SK-N-SH (cell line): Measurements from ENCODE around the gene PDXDC1. TPM values are rescaled to one million over a fixed set of nuclear protein-coding genes. Genes with fewer than 3 reads are reported as not detected.

Experiments used
- CTCF ChIA-PET: fragments of 300-600, 350-600 bp; formaldehyde crosslinking; extraction: SDS; loops from one replicate; lab custom pipeline; 2021; lab: Yijun Ruan, JAX
- POLR2A ChIA-PET: fragments of 350-600 bp; sonication (Branson Sonifier 250); formaldehyde crosslinking; extraction: SDS; loops from one replicate; lab custom pipeline; 2020; ENCODE audit warnings: antibody characterized with exemption, inconsistent platforms; lab: Yijun Ruan, JAX
- DNase-seq: peaks from one replicate; pipeline ENCODE4 v3.0.0; 2012
- H2AFZ ChIP-seq: fragments of 200-600 bp; sonication (generic); 2 replicates; pipeline ENCODE4 v1.8.1; 2016; ENCODE audit warnings: antibody characterized with exemption, mild to moderate bottlenecking, low read depth
- H3F3A ChIP-seq: fragments of 200-600 bp; sonication (generic); replicated peaks from 2 replicates; pipeline ENCODE3; 2016; ENCODE audit warnings: antibody characterized with exemption, mild to moderate bottlenecking; ENCODE audit not compliant: insufficient read depth
- H3K27ac ChIP-seq, 2 experiments: fragments of 200-500 bp in 1 of 2; fragments of 200-600 bp in 1 of 2; sonication (Bioruptor generic) in 1 of 2; sonication (generic), shearing (Covaris generic) in 1 of 2; 2 replicates each; pipeline versions ENCODE4 v1.5.1 to v1.6.1; 2014 to 2016; ENCODE audit warnings: low read depth in 2 of 2, inconsistent platforms in 1 of 2, low read length in 1 of 2, mild to moderate bottlenecking in 1 of 2, mixed read lengths in 1 of 2
- H3K27me3 ChIP-seq: fragments of 200-600 bp; sonication (generic), shearing (Covaris generic); 2 replicates; pipeline ENCODE4 v1.6.1; 2016; ENCODE audit warnings: mixed run types; ENCODE audit not compliant: insufficient read depth
- H3K36me3 ChIP-seq, 2 experiments: fragments of 200-500 bp in 1 of 2; fragments of 200-600 bp in 1 of 2; sonication (Bioruptor generic) in 1 of 2; sonication (generic) in 1 of 2; replicated peaks in 1 of 2; 2 replicates each; pipeline versions ENCODE3 to v1.5.1; 2014 to 2016; ENCODE audit warnings: low read length in 1 of 2, mild to moderate bottlenecking in 1 of 2; ENCODE audit not compliant: insufficient read depth in 2 of 2, control insufficient read depth in 1 of 2
- H3K4me1 ChIP-seq, 2 experiments: fragments of 200-500 bp in 1 of 2; fragments of 200-600 bp in 1 of 2; sonication (Bioruptor generic) in 1 of 2; sonication (generic), shearing (Covaris generic) in 1 of 2; 2 replicates each; pipeline versions ENCODE4 v1.5.1 to v1.6.1; 2014 to 2016; ENCODE audit warnings: low read depth in 1 of 2, low read length in 1 of 2, mixed run types in 1 of 2; ENCODE audit not compliant: insufficient read depth in 2 of 2, control insufficient read depth in 1 of 2
- H3K4me2 ChIP-seq: fragments of 200-600 bp; sonication (generic), shearing (Covaris generic); 2 replicates; pipeline ENCODE4 v1.6.1; 2017; ENCODE audit warnings: mixed run types
- H3K4me3 ChIP-seq, 2 experiments: fragments of 200-500 bp in 1 of 2; fragments of 200-600 bp in 1 of 2; sonication (Bioruptor generic) in 1 of 2; sonication (generic), shearing (Covaris generic) in 1 of 2; 2 replicates each; pipeline versions ENCODE4 v1.5.1 to v1.8.1; 2014 to 2016; ENCODE audit warnings: low read depth in 2 of 2, inconsistent platforms in 1 of 2, low read length in 1 of 2, mild to moderate bottlenecking in 1 of 2, mixed read lengths in 1 of 2, moderate library complexity in 1 of 2
- H3K79me2 ChIP-seq: fragments of 200-600 bp; sonication (generic); 2 replicates; pipeline ENCODE4 v1.8.1; 2017; ENCODE audit warnings: mild to moderate bottlenecking; ENCODE audit not compliant: insufficient read depth
- H3K9ac ChIP-seq: fragments of 200-600 bp; sonication (generic); 2 replicates; pipeline ENCODE4 v1.6.1; 2017; ENCODE audit warnings: mixed run types
- H3K9me2 ChIP-seq: fragments of 200-600 bp; sonication (generic); 2 replicates; pipeline ENCODE4 v1.6.1; 2017; ENCODE audit warnings: mixed run types
- H3K9me3 ChIP-seq: fragments of 200-600 bp; sonication (generic); 2 replicates; pipeline ENCODE4 v1.6.1; 2017; ENCODE audit warnings: mixed run types, mild to moderate bottlenecking, moderate library complexity
- H4K20me1 ChIP-seq: fragments of 200-600 bp; sonication (generic); 2 replicates; pipeline ENCODE4 v1.6.1; 2017; ENCODE audit warnings: mild to moderate bottlenecking, mixed run types; ENCODE audit not compliant: insufficient read depth
- FOXM1 ChIP-seq: IDR thresholded peaks from 2 replicates; pipeline ENCODE4 v1.4.0; 2012; ENCODE audit warnings: low read depth, mild to moderate bottlenecking
- GATA2 ChIP-seq: sonication (generic); formaldehyde crosslinking; IDR thresholded peaks from 2 replicates; pipeline ENCODE4 v1.5.0; 2020; ENCODE audit warnings: mild to moderate bottlenecking, missing genetic modification reagents
- NFIC ChIP-seq: IDR thresholded peaks from 2 replicates; pipeline ENCODE4 v1.4.0; 2012; ENCODE audit warnings: borderline replicate concordance
- POLR2AphosphoS5 ChIP-seq: IDR thresholded peaks from 2 replicates; pipeline ENCODE4 v1.6.1; 2012; ENCODE audit warnings: low read depth, low read length
- RCOR1 ChIP-seq: fragments of 150-350 bp; IDR thresholded peaks from 2 replicates; pipeline ENCODE4 v1.6.1; 2017; ENCODE audit warnings: antibody characterized with exemption, low read length
- RXRA ChIP-seq: IDR thresholded peaks from 2 replicates; pipeline ENCODE4 v1.4.0; 2012; ENCODE audit warnings: low read depth, mild to moderate bottlenecking, borderline replicate concordance
- TCF12 ChIP-seq: IDR thresholded peaks from 2 replicates; pipeline ENCODE4 v1.4.0; 2012
- WGBS: methylation state at CpG from one replicate; pipeline ENCODE4 v1.1.6; 2017; ENCODE audit warnings: low lambda C conversion rate; 5-methylcytosine and 5-hydroxymethylcytosine counted together
- polyA plus RNA-seq, 3 experiments: library from polyadenylated mRNA; depleted of rRNA; stranded (reverse); fragments of >200 nt; gene quantifications; 2 replicates each; pipeline ENCODE4 v1.2.3, GENCODE V29; 2012
- TF ChIP-seq, protein P1 (sequence below): IDR thresholded peaks from 2 replicates; pipeline ENCODE4 v1.4.0; 2012; ENCODE audit warnings: low read depth, borderline replicate concordance
- TF ChIP-seq, protein P2 (sequence below): IDR thresholded peaks from 2 replicates; pipeline ENCODE4 v1.4.0; 2012; ENCODE audit warnings: low read depth

Gene PDXDC1
- polyA plus RNA-seq, 1 of the 3 experiments (the other 2 are of a cell fraction), result 37.4 TPM

DNA sequence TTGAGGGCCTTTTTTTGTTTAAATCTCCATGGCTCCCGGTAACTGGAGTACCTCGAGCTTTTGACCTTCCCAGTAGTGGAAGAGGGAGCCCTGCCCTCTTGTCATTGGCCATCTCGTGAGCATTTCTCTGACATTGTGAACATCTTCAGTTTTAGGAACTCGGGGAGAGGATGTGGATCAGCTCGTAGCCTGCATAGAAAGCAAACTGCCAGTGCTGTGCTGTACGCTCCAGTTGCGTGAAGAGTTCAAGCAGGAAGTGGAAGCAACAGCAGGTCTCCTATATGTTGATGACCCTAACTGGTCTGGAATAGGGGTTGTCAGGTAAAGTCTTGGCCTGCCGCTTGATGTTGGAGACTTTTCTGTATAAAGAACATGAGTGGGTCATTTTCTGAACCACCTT, 56.8 kb downstream of the PDXDC1 start:
- Histone ChIP-seq H4K20me1 (peaks cover 11% of the 10 kb centered on the region), H3F3A (peaks cover 4% of the 10 kb centered on the region), H3K27ac (no peak overlapping the region), H3K4me2 (no peak overlapping the region), H3K27me3 (no peaks in the 10 kb centered on the region), H3K4me1 (peaks cover 0 to 35% of the 10 kb centered on the region in 2 experiments; a peak in 2 of 4 replicates), H3K79me2 (peaks cover 21% of the 10 kb centered on the region), H3K9me2 (no peaks in the 10 kb centered on the region), H3K9me3 (no peaks in the 10 kb centered on the region), H3K36me3 (peaks cover 33 to 66% of the 10 kb centered on the region in 2 experiments), H2AFZ (no peak overlapping the region), H3K9ac (no peak overlapping the region), H3K4me3 (no peak overlapping the region)
- no peak for DNase-seq
- WGBS, result 96% methylated on average over 8 of the region's 8 CpGs
- POLR2A ChIA-PET, result no interaction called here
- TF ChIP-seq, protein P1, sequence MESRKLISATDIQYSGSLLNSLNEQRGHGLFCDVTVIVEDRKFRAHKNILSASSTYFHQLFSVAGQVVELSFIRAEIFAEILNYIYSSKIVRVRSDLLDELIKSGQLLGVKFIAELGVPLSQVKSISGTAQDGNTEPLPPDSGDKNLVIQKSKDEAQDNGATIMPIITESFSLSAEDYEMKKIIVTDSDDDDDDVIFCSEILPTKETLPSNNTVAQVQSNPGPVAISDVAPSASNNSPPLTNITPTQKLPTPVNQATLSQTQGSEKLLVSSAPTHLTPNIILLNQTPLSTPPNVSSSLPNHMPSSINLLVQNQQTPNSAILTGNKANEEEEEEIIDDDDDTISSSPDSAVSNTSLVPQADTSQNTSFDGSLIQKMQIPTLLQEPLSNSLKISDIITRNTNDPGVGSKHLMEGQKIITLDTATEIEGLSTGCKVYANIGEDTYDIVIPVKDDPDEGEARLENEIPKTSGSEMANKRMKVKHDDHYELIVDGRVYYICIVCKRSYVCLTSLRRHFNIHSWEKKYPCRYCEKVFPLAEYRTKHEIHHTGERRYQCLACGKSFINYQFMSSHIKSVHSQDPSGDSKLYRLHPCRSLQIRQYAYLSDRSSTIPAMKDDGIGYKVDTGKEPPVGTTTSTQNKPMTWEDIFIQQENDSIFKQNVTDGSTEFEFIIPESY, result no peak
- TF ChIP-seq FOXM1 (no peak), GATA2 (CRISPR knock-in tag) (no peak), RCOR1 (no peak), TCF12 (no peak), POLR2AphosphoS5 (no peak), RXRA (no peak)
- CTCF ChIA-PET, result interaction anchor here (1.1 kb wide), 1 partner anchor 31 kb away, joined by 3 read pairs; no protein-coding TSS in a partner anchor

DNA sequence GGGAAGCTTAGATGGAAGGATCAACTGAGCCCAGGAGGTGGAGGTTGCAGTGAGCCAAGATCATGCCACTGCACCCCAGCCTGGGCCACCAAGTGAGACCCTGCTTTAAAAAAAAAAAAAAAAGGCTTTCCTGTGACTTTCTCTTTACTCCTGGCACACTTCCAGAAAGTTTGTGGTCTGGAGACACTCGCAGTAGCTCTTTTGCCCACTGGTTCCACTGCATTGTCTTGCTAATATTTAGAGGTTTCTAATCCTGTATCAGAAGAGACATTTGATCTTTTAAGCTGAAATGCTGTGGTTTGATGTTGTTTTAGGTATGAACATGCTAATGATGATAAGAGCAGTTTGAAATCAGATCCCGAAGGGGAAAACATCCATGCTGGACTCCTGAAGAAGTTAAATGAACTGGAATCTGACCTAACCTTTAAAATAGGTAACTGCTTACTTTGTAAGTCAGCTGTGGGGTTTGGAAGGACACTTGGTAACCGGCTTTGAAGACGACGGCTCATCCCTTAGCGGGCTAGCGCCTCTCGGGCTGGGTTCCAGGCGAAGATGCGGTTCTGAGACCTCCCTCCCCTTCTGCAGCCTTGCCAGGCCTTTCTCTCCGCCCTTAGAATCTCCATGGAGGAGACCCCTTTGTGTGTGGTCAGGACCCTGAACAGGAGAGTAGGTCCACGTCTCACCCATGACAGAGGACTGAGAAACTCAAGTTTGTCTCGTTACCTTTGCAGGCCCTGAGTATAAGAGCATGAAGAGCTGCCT, 57.9 kb downstream of the PDXDC1 start:
- H3K4me3 ChIP-seq, result no peak overlapping the region
- TF ChIP-seq, protein P2, sequence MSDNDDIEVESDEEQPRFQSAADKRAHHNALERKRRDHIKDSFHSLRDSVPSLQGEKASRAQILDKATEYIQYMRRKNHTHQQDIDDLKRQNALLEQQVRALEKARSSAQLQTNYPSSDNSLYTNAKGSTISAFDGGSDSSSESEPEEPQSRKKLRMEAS, result no peak
- peak; percentile 69 for TF ChIP-seq NFIC
- peaks cover 1% of the 10 kb centered on the region for H3F3A ChIP-seq
- no peaks in the 10 kb centered on the region for H3K9me3 ChIP-seq
- no peaks in the 10 kb centered on the region for H3K27me3 ChIP-seq
- ChIA-PET POLR2A (no interaction called here), CTCF (interaction anchor here (1.1 to 1.6 kb wide), 3 partner anchors 12 to 30 kb away, joined by 3 to 6 read pairs (median 5); no protein-coding TSS in a partner anchor)
- 80% methylated on average over 13 of the region's 13 CpGs for WGBS
- peaks cover 38 to 73% of the 10 kb centered on the region in 2 experiments for H3K36me3 ChIP-seq
- no peak overlapping the region for H3K9ac ChIP-seq
- H3K4me2 ChIP-seq, result no peak overlapping the region
- peak overlapping the region; percentile 12 to 85; a peak in 3 of 4 replicates for H3K27ac ChIP-seq
- H3K4me1 ChIP-seq, result peaks cover 0 to 35% of the 10 kb centered on the region in 2 experiments; a peak in 2 of 4 replicates
- H3K79me2 ChIP-seq, result peaks cover 14% of the 10 kb centered on the region; the same call in 1 of the 2 replicates
- peaks cover 11% of the 10 kb centered on the region for H4K20me1 ChIP-seq
- no peaks in the 10 kb centered on the region for H3K9me2 ChIP-seq
- DNase-seq, result no peak
- H2AFZ ChIP-seq, result no peak overlapping the region
